ENCODE results near the gene GPR171.

GPR171 gene

GRCh38 chr3:151218136-151218535 is 15.1 kb upstream of the GPR171 start:
- TF ChIP-seq CTCF (IDR thresholded peaks at IDR 0.05), result no peak

GRCh38 chr3:151216641-151217607 is 13.9 kb upstream of the GPR171 start:
- no peak for TF ChIP-seq CTCF (IDR thresholded peaks at IDR 0.05)

GRCh38 chr3:151214459-151214858 is 11.4 kb upstream of the GPR171 start:
- no peak for TF ChIP-seq CTCF (IDR thresholded peaks at IDR 0.05)

GRCh38 chr3:151213881-151214280 is 10.9 kb upstream of the GPR171 start:
- TF ChIP-seq CTCF (IDR thresholded peaks at IDR 0.05), result no peak

GRCh38 chr3:151213151-151213550 is 10.1 kb upstream of the GPR171 start:
- no peak for TF ChIP-seq CTCF (IDR thresholded peaks at IDR 0.05)

- TF ChIP-seq CTCF (IDR thresholded peaks at IDR 0.05), result no peak
Measured at GRCh38 chr3:151210676-151211381, 7.8 kb upstream of the GPR171 start.

- TF ChIP-seq CTCF (IDR thresholded peaks at IDR 0.05), result no peak
Measured at GRCh38 chr3:151209654-151210053, 6.6 kb upstream of the GPR171 start.

Measured in LNCAP (cell line).